BE2C (cell line): ENCODE measurements around the gene C5orf22. TPM values are rescaled to one million over a fixed set of nuclear protein-coding genes. Genes with fewer than 3 reads are reported as not detected.

Source experiments
- DNase-seq: peaks from one replicate; pipeline ENCODE4 v3.0.0-alpha.2; 2020
- H3K27me3 ChIP-seq: fragments of 250-450 bp; sonication (Bioruptor Pico); 2 replicates; pipeline ENCODE4 v1.5.1; 2020; ENCODE audit warnings: mild to moderate bottlenecking
- H3K36me3 ChIP-seq: fragments of 250-450 bp; sonication (Bioruptor Pico); 2 replicates; pipeline ENCODE4 v1.5.1; 2020; ENCODE audit warnings: mild to moderate bottlenecking
- H3K4me1 ChIP-seq: fragments of 250-450 bp; sonication (Bioruptor Pico); 2 replicates; pipeline ENCODE4 v1.5.1; 2020
- H3K4me3 ChIP-seq: 2 replicates; pipeline ENCODE4 v1.5.1; 2011; ENCODE audit warnings: low read depth, low read length
- H3K9me3 ChIP-seq: fragments of 250-450 bp; sonication (Bioruptor Pico); 2 replicates; pipeline ENCODE4 v1.5.1; 2020
- polyA plus RNA-seq: library from polyadenylated mRNA; unstranded; fragments of >200 nt; gene quantifications from one replicate; pipeline ENCODE4 v1.2.1, GENCODE V29; 2012; ENCODE audit warnings: low read depth, missing spikeins; ENCODE audit not compliant: insufficient read length, insufficient read depth
- TF ChIP-seq, protein P1 (sequence below): IDR thresholded peaks from 2 replicates; pipeline ENCODE4 v1.5.1; 2012; ENCODE audit warnings: mild to moderate bottlenecking, low read depth, low read length

C5orf22 gene
- polyA plus RNA-seq: 21.4 TPM

DNA sequence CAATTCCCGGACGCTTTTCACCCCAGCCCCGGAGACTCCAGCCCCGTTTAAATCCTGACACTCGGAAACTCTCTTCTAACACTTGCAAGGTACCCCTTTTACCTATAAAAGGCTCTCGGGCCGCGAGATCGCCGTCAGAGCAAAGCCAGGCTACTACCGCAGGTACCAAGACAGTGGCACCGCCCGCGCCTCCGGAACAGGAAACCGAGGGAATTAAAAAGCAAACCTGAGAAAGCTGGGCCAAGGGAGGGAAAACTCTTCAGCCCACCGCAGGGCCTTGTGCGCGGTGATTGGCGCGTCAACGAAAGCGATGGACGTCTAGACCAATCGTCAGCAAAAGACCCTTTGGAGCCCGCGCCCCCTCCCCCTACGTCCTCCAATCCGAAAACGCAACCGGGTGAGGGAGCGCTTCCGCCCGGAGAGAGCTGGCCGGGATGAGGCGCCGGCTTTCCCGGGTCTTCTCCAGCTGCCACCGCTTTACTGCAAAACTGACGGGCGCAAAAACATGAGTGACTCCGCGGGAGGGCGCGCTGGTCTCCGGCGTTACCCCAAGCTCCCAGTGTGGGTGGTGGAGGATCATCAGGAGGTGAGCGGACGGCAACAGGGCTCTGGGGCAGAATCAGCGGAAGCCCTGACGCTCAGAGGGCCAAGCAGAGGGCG is at the start of gene C5orf22, which contains the start of gene DROSHA:
Gene C5orf22 (plus strand): TSS at position 414 of the 660 bp plus-strand sequence. CDS start 92 bp downstream, at position 506.
Gene DROSHA (minus strand): TSS at position 206 of the 660 bp plus-strand sequence. CDS start 3,034 bp downstream, outside the sequence.
- peak; percentile 98 for DNase-seq
- H3K27me3 ChIP-seq: no peaks in the 10 kb centered on the region
- no peaks in the 10 kb centered on the region; the same call in 1 of the 2 replicates for H3K4me1 ChIP-seq
- H3K4me3 ChIP-seq: peak within 1 kb of the TSS; percentile 99
- H3K36me3 ChIP-seq: peaks cover 42% of the 10 kb centered on the region
- no peaks in the 10 kb centered on the region for H3K9me3 ChIP-seq
- TF ChIP-seq, protein P1, sequence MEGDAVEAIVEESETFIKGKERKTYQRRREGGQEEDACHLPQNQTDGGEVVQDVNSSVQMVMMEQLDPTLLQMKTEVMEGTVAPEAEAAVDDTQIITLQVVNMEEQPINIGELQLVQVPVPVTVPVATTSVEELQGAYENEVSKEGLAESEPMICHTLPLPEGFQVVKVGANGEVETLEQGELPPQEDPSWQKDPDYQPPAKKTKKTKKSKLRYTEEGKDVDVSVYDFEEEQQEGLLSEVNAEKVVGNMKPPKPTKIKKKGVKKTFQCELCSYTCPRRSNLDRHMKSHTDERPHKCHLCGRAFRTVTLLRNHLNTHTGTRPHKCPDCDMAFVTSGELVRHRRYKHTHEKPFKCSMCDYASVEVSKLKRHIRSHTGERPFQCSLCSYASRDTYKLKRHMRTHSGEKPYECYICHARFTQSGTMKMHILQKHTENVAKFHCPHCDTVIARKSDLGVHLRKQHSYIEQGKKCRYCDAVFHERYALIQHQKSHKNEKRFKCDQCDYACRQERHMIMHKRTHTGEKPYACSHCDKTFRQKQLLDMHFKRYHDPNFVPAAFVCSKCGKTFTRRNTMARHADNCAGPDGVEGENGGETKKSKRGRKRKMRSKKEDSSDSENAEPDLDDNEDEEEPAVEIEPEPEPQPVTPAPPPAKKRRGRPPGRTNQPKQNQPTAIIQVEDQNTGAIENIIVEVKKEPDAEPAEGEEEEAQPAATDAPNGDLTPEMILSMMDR: peak; percentile 31

DNA sequence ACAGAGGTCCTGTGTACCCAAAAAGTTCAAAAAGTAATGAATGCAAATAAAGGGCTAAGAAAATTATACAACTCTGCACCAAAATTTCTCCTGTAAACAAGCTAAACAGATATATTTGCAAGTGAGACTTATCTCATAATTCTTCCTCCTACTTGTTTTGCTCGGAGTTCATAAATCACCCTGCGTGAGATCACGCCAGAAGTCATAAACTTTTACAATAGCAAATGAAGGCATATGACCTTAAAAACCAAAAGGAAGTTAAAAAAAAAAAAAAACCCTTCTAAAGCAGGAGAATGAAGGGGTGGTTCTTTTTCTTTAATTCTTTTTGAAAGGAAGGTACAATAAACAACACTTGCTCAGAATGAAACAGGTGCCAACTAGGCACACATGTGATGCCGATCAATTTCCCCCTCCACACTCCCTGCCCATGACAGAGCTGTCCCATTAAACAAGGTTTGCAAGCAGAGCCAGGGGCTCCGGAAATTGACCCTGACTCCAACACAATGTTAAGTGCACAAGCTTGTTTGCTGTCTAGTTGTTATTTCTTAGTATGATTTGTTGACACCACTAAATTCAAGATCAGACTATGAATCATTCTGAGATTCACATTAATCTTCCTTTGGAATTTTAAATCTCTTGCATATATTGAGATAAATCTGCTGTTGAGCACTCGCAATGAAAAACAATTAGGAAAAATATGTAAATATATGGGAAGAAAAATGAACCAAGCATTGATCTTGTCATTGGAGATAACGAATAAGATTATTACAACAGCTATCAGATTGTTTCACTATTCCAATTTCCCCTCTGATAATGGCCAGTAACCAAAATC is 46.5 kb upstream of the C5orf22 start:
- H3K4me1 ChIP-seq: no peaks in the 10 kb centered on the region
- peaks cover 56% of the 10 kb centered on the region for H3K36me3 ChIP-seq
- no peaks in the 10 kb centered on the region for H3K27me3 ChIP-seq
- TF ChIP-seq, protein P1: no peak
- no peaks in the 10 kb centered on the region for H3K9me3 ChIP-seq
- no peak overlapping the region for H3K4me3 ChIP-seq
- no peak for DNase-seq

DNA sequence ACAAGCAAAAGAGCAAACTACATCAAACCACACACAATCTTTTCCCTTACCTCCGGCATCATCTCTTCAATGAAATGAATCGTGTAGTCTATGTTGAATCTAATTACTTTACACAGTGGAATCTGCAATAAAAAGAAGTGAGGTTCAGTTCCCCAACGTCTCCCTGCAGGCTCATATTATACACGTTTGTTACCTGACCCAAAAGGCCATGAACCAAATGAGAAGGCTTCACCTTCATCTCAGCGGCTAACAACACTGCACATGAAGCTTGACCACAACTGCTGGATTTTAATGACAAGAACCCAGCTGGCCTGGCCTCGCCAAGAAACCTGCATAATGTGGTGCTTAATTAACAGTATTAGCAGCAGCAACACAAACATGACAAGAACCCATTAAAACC is 45.7 kb upstream of the C5orf22 start:
- H3K4me3 ChIP-seq: no peak overlapping the region
- H3K36me3 ChIP-seq: peaks cover 61% of the 10 kb centered on the region
- no peaks in the 10 kb centered on the region for H3K9me3 ChIP-seq
- no peaks in the 10 kb centered on the region for H3K4me1 ChIP-seq
- TF ChIP-seq, protein P1: no peak
- H3K27me3 ChIP-seq: no peaks in the 10 kb centered on the region
- no peak for DNase-seq

GRCh38 chr5:31487506-31487905 is 44.6 kb upstream of the C5orf22 start:
- Histone ChIP-seq H3K27me3 (no peaks in the 10 kb centered on the region), H3K9me3 (no peaks in the 10 kb centered on the region), H3K36me3 (peaks cover 61% of the 10 kb centered on the region), H3K4me1 (no peaks in the 10 kb centered on the region), H3K4me3 (no peak overlapping the region)
- no peak for DNase-seq
- TF ChIP-seq, protein P1: peak; percentile 14; the same call in 1 of the 2 replicates

DNA sequence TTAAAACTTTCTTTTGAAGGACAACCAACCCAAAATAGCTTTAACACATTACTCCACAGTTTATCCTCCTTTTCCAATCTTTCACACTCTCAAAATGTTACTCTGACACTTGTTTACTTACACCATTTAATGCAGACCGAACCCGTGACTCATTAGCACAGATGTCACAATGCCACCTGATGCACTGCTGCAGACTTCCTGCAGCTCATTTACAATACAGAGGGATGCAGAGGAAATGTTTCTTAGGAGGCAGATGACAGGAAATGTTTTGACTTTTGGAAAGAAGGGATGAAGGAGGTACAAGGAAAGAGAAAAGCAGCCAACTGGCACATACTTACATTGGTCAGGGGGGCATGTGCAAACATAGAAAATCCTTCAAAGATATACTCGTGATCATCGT is 39.2 kb upstream of the C5orf22 start:
- Histone ChIP-seq H3K4me1 (no peaks in the 10 kb centered on the region), H3K36me3 (peaks cover 75% of the 10 kb centered on the region)

More for the DNA sequence above, 39.2 kb upstream of the C5orf22 start:
- Histone ChIP-seq H3K27me3 (no peaks in the 10 kb centered on the region), H3K9me3 (no peaks in the 10 kb centered on the region), H3K4me3 (no peak overlapping the region)
- TF ChIP-seq, protein P1: no peak
- no peak for DNase-seq
